H1 (cell line): ENCODE measurements around the gene SUSD6. TPM values are rescaled to one million over a fixed set of nuclear protein-coding genes. Genes with fewer than 3 reads are reported as not detected.

ENCODE experiments used
- CTCF ChIA-PET: fragments of 300-600 bp; sonication (Branson Sonifier 250); formaldehyde crosslinking; loops from one replicate; lab custom pipeline; 2021; ENCODE audit not compliant: partially characterized antibody; lab: Charles Lee
- POLR2A ChIA-PET: fragments of 300-600 bp; sonication (Branson Sonifier 250); formaldehyde crosslinking; loops from one replicate; lab custom pipeline; 2021; ENCODE audit warnings: inconsistent platforms; ENCODE audit not compliant: partially characterized antibody; lab: Charles Lee
- DNase-seq, 2 experiments: peaks; one replicate each; pipeline versions ENCODE4 v3.0.0 to v3.0.0-alpha.2; 2010 to 2022; ENCODE audit warnings: low spot score in 2 of 2, low read depth in 1 of 2, mixed read lengths in 1 of 2
- FAIRE-seq: peaks from 2 replicates; lab custom pipeline; 2011; peaks lifted over from hg19 to GRCh38; lab: Jason Lieb, UNC
- H2AFZ ChIP-seq: 2 replicates; pipeline ENCODE4 v1.8.1; 2012; ENCODE audit warnings: low read length, inconsistent platforms
- H2AK5ac ChIP-seq: 2 replicates; pipeline ENCODE4 v1.6.1; 2013; ENCODE audit warnings: low read depth, low read length
- H2BK120ac ChIP-seq: replicated peaks from 2 replicates; pipeline ENCODE3; 2013; ENCODE audit warnings: low read depth, low read length, inconsistent platforms
- H2BK12ac ChIP-seq: 2 replicates; pipeline ENCODE4 v1.6.1; 2013; ENCODE audit warnings: low read depth, low read length
- H2BK15ac ChIP-seq: 2 replicates; pipeline ENCODE4 v1.6.1; 2013; ENCODE audit warnings: low read length
- H2BK20ac ChIP-seq: 2 replicates; pipeline ENCODE4 v1.6.1; 2013; ENCODE audit warnings: low read length
- H2BK5ac ChIP-seq: 2 replicates; pipeline ENCODE4 v1.6.1; 2013; ENCODE audit warnings: low read depth, low read length
- H3K14ac ChIP-seq: 2 replicates; pipeline ENCODE4 v1.6.1; 2013; ENCODE audit warnings: inconsistent platforms; ENCODE audit not compliant: insufficient read length
- H3K18ac ChIP-seq: 2 replicates; pipeline ENCODE4 v1.6.1; 2013; ENCODE audit warnings: low read length; ENCODE audit errors: extremely low read depth
- H3K23ac ChIP-seq: 2 replicates; pipeline ENCODE4 v1.6.1; 2013; ENCODE audit warnings: inconsistent platforms; ENCODE audit not compliant: insufficient read length
- H3K23me2 ChIP-seq: 2 replicates; pipeline ENCODE4 v1.6.1; 2013; ENCODE audit warnings: low read depth, low read length
- H3K27ac ChIP-seq: 2 replicates; pipeline ENCODE4 v1.6.1; 2011; ENCODE audit warnings: low read depth, low read length, inconsistent platforms
- H3K27me3 ChIP-seq, 4 experiments: replicated peaks in 1 of 4; 1 replicate in 1 of 4; 2 replicates in 3 of 4; pipeline versions ENCODE4 v1.6.1 to v1.8.1; 2011 to 2013; ENCODE audit warnings: low read length in 3 of 4, mild to moderate bottlenecking in 3 of 4, inconsistent platforms in 2 of 4, mixed read lengths in 2 of 4, moderate library complexity in 1 of 4; ENCODE audit not compliant: control insufficient read depth in 3 of 4, insufficient read depth in 3 of 4; ENCODE audit errors: extremely low read depth in 1 of 4
- H3K36me3 ChIP-seq, 4 experiments: 2 replicates each; pipeline versions ENCODE4 v1.6.1 to v1.8.1; 2011 to 2013; ENCODE audit warnings: mild to moderate bottlenecking in 4 of 4, low read length in 3 of 4, moderate library complexity in 2 of 4, control low read depth in 1 of 4, inconsistent platforms in 1 of 4; ENCODE audit not compliant: insufficient read depth in 4 of 4, control insufficient read depth in 2 of 4
- H3K4ac ChIP-seq: replicated peaks from 2 replicates; pipeline ENCODE3; 2013; ENCODE audit warnings: low read length, low read depth, mixed read lengths, inconsistent platforms; ENCODE audit not compliant: insufficient read length
- H3K4me1 ChIP-seq, 4 experiments: replicated peaks in 1 of 4; 1 replicate in 1 of 4; 2 replicates in 3 of 4; pipeline versions ENCODE4 v1.6.1 to v1.8.1; 2011 to 2013; ENCODE audit warnings: low read length in 3 of 4, inconsistent platforms in 2 of 4, mixed read lengths in 1 of 4; ENCODE audit not compliant: insufficient read depth in 4 of 4, control insufficient read depth in 3 of 4
- H3K4me2 ChIP-seq, 2 experiments: 2 replicates each; pipeline versions ENCODE4 v1.6.1 to v1.8.1; 2011 to 2013; ENCODE audit warnings: low read depth in 2 of 2, low read length in 2 of 2, control low read depth in 1 of 2, inconsistent platforms in 1 of 2, mild to moderate bottlenecking in 1 of 2; ENCODE audit not compliant: insufficient read depth in 1 of 2
- H3K4me3 ChIP-seq, 4 experiments: fragments of 200-600, 300-600 bp in 1 of 4; sonication (generic), shearing (Covaris generic), sonication (Bioruptor Twin) in 1 of 4; 2 replicates each; pipeline versions ENCODE4 v1.5.1 to v1.8.1; 2011 to 2016; ENCODE audit warnings: low read length in 4 of 4, low read depth in 3 of 4, control low read depth in 2 of 4, inconsistent platforms in 2 of 4, mild to moderate bottlenecking in 2 of 4, mixed read lengths in 1 of 4, moderate library complexity in 1 of 4; ENCODE audit not compliant: insufficient read depth in 2 of 4; ENCODE audit errors: extremely low read depth in 1 of 4
- H3K56ac ChIP-seq: replicated peaks from 2 replicates; pipeline ENCODE3; 2013; ENCODE audit warnings: low read depth, mild to moderate bottlenecking, mixed read lengths, low read length, inconsistent platforms; ENCODE audit not compliant: insufficient read length
- H3K79me1 ChIP-seq: 2 replicates; pipeline ENCODE4 v1.6.1; 2013; ENCODE audit warnings: low read depth, low read length, control low read depth
- H3K79me2 ChIP-seq, 2 experiments: 2 replicates each; pipeline versions ENCODE4 v1.6.1 to v1.8.1; 2012 to 2013; ENCODE audit warnings: low read length in 2 of 2, mild to moderate bottlenecking in 2 of 2, inconsistent platforms in 1 of 2; ENCODE audit not compliant: insufficient read depth in 2 of 2, control insufficient read depth in 1 of 2
- H3K9ac ChIP-seq, 4 experiments: replicated peaks in 1 of 4; 1 replicate in 1 of 4; 2 replicates in 3 of 4; pipeline versions ENCODE4 v1.6.1 to v1.8.1; 2011 to 2013; ENCODE audit warnings: low read depth in 3 of 4, low read length in 3 of 4, control low read depth in 2 of 4, mild to moderate bottlenecking in 2 of 4, moderate library complexity in 2 of 4, inconsistent platforms in 1 of 4; ENCODE audit errors: extremely low read depth in 1 of 4
- H3K9me3 ChIP-seq, 2 experiments: 2 replicates each; pipeline versions ENCODE4 v1.6.1 to v1.8.1; 2012 to 2013; ENCODE audit warnings: mild to moderate bottlenecking in 2 of 2, moderate library complexity in 2 of 2, control low read depth in 1 of 2, inconsistent platforms in 1 of 2, low read depth in 1 of 2, low read length in 1 of 2, mixed read lengths in 1 of 2; ENCODE audit not compliant: insufficient read depth in 2 of 2
- H4K20me1 ChIP-seq, 2 experiments: replicated peaks in 1 of 2; 2 replicates each; pipeline versions ENCODE3 to v1.8.1; 2011 to 2013; ENCODE audit warnings: inconsistent platforms in 2 of 2, low read length in 2 of 2, mild to moderate bottlenecking in 1 of 2; ENCODE audit not compliant: insufficient read depth in 2 of 2, control insufficient read depth in 1 of 2
- H4K5ac ChIP-seq: 2 replicates; pipeline ENCODE4 v1.6.1; 2013; ENCODE audit warnings: low read length, low read depth, mixed read lengths, inconsistent platforms; ENCODE audit not compliant: insufficient read length
- H4K8ac ChIP-seq: 2 replicates; pipeline ENCODE4 v1.8.0; 2013; ENCODE audit warnings: mild to moderate bottlenecking, moderate library complexity, low read length, inconsistent platforms; ENCODE audit not compliant: insufficient read depth; ENCODE audit errors: extremely low read depth
- H4K91ac ChIP-seq: replicated peaks from 2 replicates; pipeline ENCODE3; 2013; ENCODE audit warnings: low read length, mixed read lengths, inconsistent platforms; ENCODE audit not compliant: insufficient read length
- EP300 ChIP-seq, 2 experiments: IDR thresholded peaks; 1 replicate in 1 of 2; 2 replicates in 1 of 2; pipeline ENCODE4 v1.6.1; 2011 to 2012; ENCODE audit warnings: low read depth in 2 of 2, low read length in 2 of 2, mild to moderate bottlenecking in 2 of 2, borderline replicate concordance in 1 of 2, inconsistent platforms in 1 of 2, moderate library complexity in 1 of 2
- EZH2 ChIP-seq: fragments of 200-600 bp; sonication (generic); IDR thresholded peaks from 2 replicates; pipeline ENCODE4 v1.7.1; 2012; ENCODE audit warnings: low read depth, mild to moderate bottlenecking, moderate library complexity, low read length, inconsistent platforms; ENCODE audit not compliant: severe bottlenecking
- GABPA ChIP-seq: IDR thresholded peaks from 2 replicates; pipeline ENCODE4 v1.6.1; 2011; ENCODE audit warnings: mild to moderate bottlenecking, low read length, moderate library complexity, borderline replicate concordance; ENCODE audit not compliant: insufficient read depth
- HDAC6 ChIP-seq: IDR thresholded peaks from one replicate; pipeline ENCODE4 v1.7.1; 2012; ENCODE audit warnings: low read depth, mild to moderate bottlenecking, inconsistent platforms, low read length, moderate library complexity
- KDM4A ChIP-seq: IDR thresholded peaks from one replicate; pipeline ENCODE4 v1.7.1; 2012; ENCODE audit warnings: low read depth, mild to moderate bottlenecking, moderate library complexity, low read length, inconsistent platforms; ENCODE audit not compliant: severe bottlenecking
- MAX ChIP-seq: IDR thresholded peaks from 2 replicates; pipeline ENCODE4 v1.6.1; 2012; ENCODE audit warnings: inconsistent platforms
- NRF1 ChIP-seq: IDR thresholded peaks from 2 replicates; pipeline ENCODE4 v1.6.1; 2011; ENCODE audit warnings: mild to moderate bottlenecking, low read depth, low read length, improper control_type of control experiment
- RFX5 ChIP-seq: IDR thresholded peaks from 2 replicates; pipeline ENCODE4 v1.6.1; 2011; ENCODE audit warnings: low read depth, low read length, improper control_type of control experiment, borderline replicate concordance
- SIX5 ChIP-seq: IDR thresholded peaks from 2 replicates; pipeline ENCODE4 v1.6.1; 2011; ENCODE audit warnings: mild to moderate bottlenecking, low read depth, low read length
- SP4 ChIP-seq: IDR thresholded peaks from 2 replicates; pipeline ENCODE4 v1.6.1; 2012; ENCODE audit warnings: low read length, inconsistent platforms
- TAF7 ChIP-seq: optimal IDR thresholded peaks from 2 replicates; pipeline ENCODE3; 2011; ENCODE audit warnings: low read depth, mild to moderate bottlenecking, inconsistent platforms, low read length, moderate library complexity, borderline replicate concordance
- TEAD4 ChIP-seq: IDR thresholded peaks from 2 replicates; pipeline ENCODE4 v1.6.1; 2012; ENCODE audit warnings: low read depth, low read length, inconsistent platforms, mixed read lengths
- WGBS, 2 experiments: shearing (Covaris generic) in 1 of 2; methylation state at CpG; one replicate each; pipeline versions ENCODE4 v1.1.6 to v1.1.7; 2013 to 2015; ENCODE audit warnings: low lambda C conversion rate in 2 of 2, mixed read lengths in 2 of 2, inconsistent platforms in 1 of 2, low coverage in 1 of 2, missing lambda C conversion rate in 1 of 2; ENCODE audit not compliant: insufficient replicate concordance in 2 of 2, insufficient coverage in 1 of 2, insufficient read length in 1 of 2; ENCODE audit errors: extremely low coverage in 1 of 2, missing lambda C conversion rate in 1 of 2; 5-methylcytosine and 5-hydroxymethylcytosine counted together
- polyA plus RNA-seq, 7 experiments: library from polyadenylated mRNA; depleted of rRNA in 3 of 7; stranded (reverse) in 5 of 7; unstranded in 2 of 7; fragments of >200 nt in 5 of 7; fragments of 200-250 nt in 2 of 7; gene quantifications; 1 replicate in 5 of 7; 2 replicates in 1 of 7; 4 replicates in 1 of 7; pipeline versions ENCODE4 v1.2.1 to v1.2.3, GENCODE V29; 2011 to 2013; ENCODE audit warnings: missing spikeins in 2 of 7, mixed read lengths in 2 of 7
- total RNA-seq: library from RNA; stranded (reverse); fragmentation: NEBNext Ultra II Directional; extraction: Animal tissue kit (Norgen Biotek cat#: 25700); gene quantifications from 2 replicates; pipeline ENCODE4 v1.2.1, GENCODE V29; 2021

SUSD6 gene
- total and polyA plus RNA-seq, 2 of the 8 experiments (the other 6 are each of a cell fraction or from before 2014, with no cell fraction given): 3.0 to 3.8 TPM

- no peak overlapping the region for H2BK12ac ChIP-seq
- H3K56ac ChIP-seq: no peak overlapping the region
- peaks cover 1 to 6% (median 5%) of the 10 kb centered on the region in 4 experiments; a peak in 4 of 7 replicates for H3K4me1 ChIP-seq
- H3K14ac ChIP-seq: no peak overlapping the region
- no peak overlapping the region for H4K91ac ChIP-seq
- H4K5ac ChIP-seq: no peak overlapping the region
- WGBS, 2 experiments: 93% methylated on average over 5 of the region's 5 CpGs; no CpG with 5 or more reads in 1 of the 2 experiments
- H2BK20ac ChIP-seq: no peak overlapping the region
- ChIA-PET POLR2A (no interaction called here), CTCF (interaction anchor here (1.0 kb wide), 1 partner anchor 11 kb away, joined by 3 read pairs; no protein-coding TSS in a partner anchor)
- H3K27me3 ChIP-seq: no peaks in the 10 kb centered on the region
- no peaks in the 10 kb centered on the region for H4K20me1 ChIP-seq
- H3K79me2 ChIP-seq: no peaks in the 10 kb centered on the region
- H2BK120ac ChIP-seq: no peak overlapping the region
- H3K23me2 ChIP-seq: no peaks in the 10 kb centered on the region
- H2BK15ac ChIP-seq: no peak overlapping the region
- H3K18ac ChIP-seq: no peak overlapping the region
- H2BK5ac ChIP-seq: no peak overlapping the region
- H3K36me3 ChIP-seq: peaks cover 0 to 5% (median 0%) of the 10 kb centered on the region in 4 experiments; a peak in 1 of 8 replicates
- H3K9ac ChIP-seq: no peak overlapping the region
- no peak overlapping the region for H3K4me3 ChIP-seq
- H4K8ac ChIP-seq: no peak overlapping the region
- H3K27ac ChIP-seq: no peak overlapping the region
- DNase-seq (no peak), FAIRE-seq (no peak)
- peaks cover 7 to 14% of the 10 kb centered on the region in 2 experiments for H3K9me3 ChIP-seq
- no peaks in the 10 kb centered on the region for H3K79me1 ChIP-seq
- H2AFZ ChIP-seq: no peak overlapping the region
- no peak overlapping the region for H3K23ac ChIP-seq
- H2AK5ac ChIP-seq: no peak overlapping the region
- no peak overlapping the region for H3K4ac ChIP-seq
- H3K4me2 ChIP-seq: no peak overlapping the region
- TF ChIP-seq TAF7 (no peak), SP4 (no peak), KDM4A (no peak), MAX (no peak), TEAD4 (no peak), SIX5 (no peak), EZH2 (no peak), HDAC6 (no peak), EP300 (IDR thresholded peaks at IDR 0.05; ENCODE audit: borderline replicate concordance in 1 of 2, low read depth in 2 of 2, low read length in 2 of 2) (no peak), RFX5 (no peak), NRF1 (no peak), GABPA (no peak)
Measured at GRCh38 chr14:69643430-69644200, 32.2 kb downstream of the SUSD6 start.
